Cerebellar nuclear complex (tissue), 1 donor: ENCODE results near the gene KCTD21.

Source experiments
- DNase-seq, 2 experiments: peaks; one replicate each; lab custom pipeline; 2025; lab: John Stamatoyannopoulos, UW

The KCTD21 gene

DNA sequence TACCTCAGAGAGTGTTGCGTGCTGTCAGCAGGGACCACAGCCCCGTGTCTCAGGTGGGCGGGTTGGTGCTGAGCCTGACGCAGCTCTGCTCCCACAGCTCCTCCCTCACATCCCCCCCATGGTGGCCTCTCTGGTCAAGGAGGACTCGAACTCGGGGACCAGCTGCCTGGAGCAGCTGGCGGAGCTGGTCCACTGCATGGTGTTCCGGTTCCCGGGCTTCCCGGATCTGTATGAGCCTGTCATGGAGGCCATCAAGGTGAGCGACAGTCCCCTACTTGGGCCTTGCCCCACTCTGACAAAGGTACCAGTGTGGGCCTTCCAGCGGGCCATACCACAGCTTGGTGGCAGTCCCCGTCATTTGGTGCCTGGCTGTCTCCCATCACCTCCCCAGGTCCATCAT lies 12.1 kb upstream of the KCTD21 start:
- DNase-seq = no peak

DNA sequence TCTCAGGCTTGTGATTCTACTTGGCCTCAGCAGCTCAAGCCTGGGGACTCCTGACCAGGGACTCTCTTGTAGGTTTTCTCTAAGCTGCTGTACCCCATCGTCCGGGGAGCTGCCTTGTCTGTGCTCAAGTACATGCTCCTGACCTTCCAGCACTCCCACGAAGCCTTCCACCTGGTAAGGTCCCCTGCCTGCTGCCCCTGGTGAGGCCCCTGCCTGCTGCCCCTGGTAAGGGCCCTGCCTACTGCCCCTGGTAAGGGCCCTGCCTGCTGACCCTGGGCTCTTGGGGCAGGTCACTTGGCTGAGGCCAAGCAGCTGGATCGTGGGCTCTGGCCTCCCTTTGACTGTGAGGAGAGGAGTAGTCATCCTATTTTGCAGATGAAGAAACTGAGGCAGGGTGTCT lies 11.6 kb upstream of the KCTD21 start:
- no peak for DNase-seq

DNA sequence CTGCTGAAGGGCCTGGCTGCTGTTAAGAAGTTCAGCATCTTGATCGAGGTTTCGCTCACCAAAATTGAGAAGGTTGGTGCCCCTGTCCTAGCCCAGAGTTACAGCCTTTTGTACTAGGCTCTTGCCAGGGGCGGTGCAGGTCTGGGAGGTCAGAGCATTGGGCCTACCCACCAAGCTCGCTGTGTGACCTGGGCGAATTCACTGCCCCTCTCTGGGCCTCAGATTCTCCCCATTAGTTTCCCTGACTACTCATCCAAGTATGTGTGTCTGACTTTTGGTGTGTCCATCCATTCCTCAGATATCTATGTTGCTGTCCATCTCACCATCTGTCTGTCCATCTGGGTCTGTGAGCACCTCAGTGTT lies 11.2 kb upstream of the KCTD21 start:
- DNase-seq = no peak

DNA sequence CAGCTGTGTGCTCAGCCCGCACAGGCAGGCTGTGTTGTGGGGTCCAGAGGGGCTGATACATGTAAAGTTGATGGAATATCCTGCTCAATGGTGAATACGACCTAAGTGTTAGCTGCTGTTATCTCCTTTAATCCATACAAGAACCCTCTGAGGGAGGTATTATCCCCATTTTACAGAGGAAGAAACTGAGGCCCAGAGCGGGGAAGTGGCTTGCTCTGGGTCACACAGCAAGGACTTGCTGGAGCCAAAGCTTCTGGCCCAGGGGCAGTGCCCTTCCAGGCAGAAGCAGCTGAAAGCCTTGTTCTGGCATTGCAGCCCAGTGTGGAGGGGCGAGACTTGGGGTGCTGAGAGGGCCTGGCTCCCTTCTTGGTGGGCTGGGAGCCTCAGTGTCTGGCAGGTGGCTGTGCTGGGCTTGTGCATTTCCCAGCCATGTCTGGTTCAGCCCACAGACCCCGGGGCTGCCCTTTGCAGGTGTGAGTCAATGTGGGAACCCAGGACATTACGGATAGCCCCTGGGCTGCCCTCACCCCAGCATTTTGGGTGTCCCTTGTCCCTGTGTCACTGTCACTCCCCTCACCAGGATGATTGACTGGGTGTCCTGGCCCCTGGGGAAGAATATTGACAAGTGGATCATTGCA lies 10.7 kb upstream of the KCTD21 start:
- DNase-seq = no peak

DNA sequence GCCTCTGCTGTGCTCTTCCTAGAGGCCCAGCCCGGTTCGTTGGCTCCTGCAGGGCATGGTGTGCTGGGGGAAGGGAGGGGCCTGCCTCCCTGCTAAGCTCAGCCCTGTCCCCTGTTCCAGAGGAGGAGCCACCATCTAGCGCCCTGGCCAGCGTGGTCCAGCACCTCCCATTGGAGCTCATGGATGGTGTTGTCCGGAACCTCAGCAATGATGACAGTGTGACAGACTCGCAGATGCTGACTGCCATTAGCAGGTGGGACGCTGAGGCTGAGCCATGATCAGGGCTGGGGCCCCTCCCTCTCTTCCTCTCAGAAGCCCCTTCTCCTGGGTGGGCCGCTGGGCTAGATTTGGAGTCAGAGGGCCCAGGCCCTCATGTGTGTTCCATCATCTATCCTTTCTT lies 9.4 kb upstream of the KCTD21 start:
- DNase-seq = no peak

DNA sequence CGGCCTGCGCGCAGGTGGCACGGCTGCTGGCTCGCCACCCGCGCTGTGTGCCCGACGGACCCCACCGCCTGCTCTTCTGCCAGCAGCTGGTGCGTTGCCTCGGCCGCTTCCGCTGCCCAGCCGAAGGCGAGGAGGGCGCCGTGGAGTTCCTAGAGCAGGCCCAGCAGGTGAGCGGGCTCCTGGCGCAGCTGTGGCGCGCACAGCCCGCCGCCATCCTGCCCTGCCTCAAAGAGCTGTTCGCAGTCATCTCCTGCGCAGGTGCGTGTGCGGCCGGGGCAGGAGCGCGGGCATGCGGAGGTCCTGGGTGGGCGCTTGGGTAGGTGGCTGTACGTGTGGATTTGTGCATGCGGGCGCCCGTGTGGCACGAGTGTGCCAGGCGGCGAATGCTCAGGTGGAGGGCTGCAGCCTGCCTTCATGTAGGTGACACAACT lies 8.2 kb upstream of the KCTD21 start:
- no peak for DNase-seq

DNA sequence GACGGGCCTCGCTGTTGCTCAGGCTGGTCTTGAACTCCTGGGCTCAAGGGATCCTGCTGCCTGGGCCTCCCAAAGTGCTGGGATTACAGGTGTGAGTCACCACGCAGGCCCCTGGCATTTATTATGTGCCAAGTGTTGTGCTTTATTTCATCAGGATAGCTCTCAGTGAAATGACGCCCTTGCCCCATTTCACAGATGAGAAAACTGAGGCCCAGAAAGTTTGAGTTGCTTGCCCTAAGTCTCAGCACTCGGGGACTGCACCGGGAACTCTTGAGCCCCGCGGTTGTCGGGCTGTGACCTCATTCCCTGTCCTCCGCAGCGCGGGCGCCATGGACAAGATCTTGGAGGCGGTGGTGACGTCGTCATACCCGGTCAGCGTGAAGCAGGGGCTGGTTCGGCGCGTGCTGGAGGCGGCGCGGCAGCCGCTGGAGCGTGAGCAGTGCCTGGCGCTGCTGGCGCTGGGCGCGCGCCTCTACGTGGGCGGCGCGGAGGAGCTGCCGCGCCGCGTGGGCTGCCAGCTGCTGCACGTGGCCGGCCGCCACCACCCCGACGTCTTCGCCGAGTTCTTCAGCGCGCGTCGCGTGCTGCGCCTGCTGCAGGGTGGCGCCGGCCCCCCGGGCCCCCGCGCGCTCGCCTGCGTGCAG lies 7.6 kb upstream of the KCTD21 start:
- no peak for DNase-seq

DNA sequence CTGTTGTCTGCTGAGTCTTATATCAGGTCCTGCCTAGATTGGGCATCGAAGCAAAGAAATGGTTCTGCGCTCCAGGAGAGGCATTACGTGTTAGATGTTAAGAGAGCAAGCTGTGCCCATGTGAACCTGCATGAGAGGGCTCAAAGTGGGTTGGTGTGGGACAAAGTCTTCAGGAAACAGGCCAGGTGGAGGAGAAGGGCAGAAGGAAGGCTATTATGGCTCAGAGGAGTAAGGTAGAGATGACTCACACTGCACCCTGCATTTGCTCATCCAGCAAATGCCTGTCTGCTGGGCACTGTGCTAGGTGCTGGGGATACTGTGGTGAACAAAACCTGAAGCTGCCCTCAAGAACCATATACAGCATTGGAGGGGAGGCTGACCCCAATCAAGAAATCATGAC lies 6.1 kb upstream of the KCTD21 start:
- no peak for DNase-seq

DNA sequence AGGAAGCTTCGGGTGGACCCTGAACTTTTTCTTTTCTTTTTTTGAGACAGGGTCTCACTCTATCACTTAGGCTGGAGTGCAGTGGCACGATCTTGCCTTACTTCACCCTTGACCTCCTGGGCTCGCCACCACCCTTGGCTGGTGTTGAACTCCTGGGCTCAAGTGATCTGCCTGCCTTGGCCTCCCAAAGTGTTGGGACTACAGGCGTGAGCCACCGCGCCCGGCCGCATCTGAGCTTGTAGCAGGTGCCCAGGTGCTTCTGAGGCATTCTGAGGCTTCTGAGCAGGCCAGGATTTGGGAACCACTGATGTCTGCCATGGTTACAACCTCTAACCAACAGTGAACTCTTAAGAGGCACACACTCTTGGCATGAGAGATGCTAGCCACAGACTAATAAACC lies 5.4 kb upstream of the KCTD21 start:
- no peak for DNase-seq

DNA sequence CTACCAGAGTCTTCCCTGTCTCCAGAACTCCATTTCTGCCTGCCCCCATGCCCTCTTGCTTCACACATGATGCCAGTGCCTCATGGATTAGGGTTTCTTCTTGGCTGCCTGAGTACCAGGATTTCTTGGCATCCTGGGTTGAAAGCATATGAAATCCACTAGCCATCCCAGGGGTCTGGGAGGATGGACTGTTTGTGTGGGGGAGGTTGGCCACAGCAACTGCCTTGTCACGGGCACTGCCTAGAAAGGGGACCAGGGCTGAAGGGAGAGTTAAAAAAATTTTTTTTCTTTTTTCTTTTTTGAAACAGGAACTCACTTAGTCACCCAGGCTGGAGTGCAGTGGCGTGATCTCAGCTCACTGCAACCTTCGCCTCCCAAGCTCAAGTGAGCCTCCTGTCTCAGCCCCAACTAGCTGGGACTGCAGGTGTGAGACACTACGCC lies 4.5 kb upstream of the KCTD21 start:
- DNase-seq = no peak

DNA sequence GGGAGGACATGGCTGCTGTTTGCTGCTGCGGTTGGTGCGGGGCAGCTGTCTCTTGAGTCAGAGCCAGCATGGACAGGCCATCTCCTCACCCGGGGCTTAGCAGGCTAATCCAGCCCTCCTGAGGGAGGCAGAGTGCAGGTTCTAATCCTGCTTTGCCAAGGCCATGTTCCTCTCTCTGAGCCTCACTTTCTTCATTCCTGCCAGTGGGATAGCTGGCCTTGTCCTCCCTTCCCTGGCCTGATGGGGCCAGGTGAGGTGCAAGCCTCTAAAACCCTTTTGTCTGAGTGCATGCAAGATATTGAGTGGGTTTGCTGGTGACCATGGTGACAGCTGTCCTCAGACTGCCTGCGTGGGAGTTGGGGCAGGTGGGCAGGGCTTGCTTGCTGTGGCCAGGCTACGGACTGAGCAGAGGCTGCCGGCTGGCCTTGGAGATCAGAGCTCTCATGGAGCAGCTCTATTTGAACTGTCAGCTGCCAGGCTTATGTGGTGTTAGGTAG lies 3.8 kb upstream of the KCTD21 start:
- DNase-seq = no peak

DNA sequence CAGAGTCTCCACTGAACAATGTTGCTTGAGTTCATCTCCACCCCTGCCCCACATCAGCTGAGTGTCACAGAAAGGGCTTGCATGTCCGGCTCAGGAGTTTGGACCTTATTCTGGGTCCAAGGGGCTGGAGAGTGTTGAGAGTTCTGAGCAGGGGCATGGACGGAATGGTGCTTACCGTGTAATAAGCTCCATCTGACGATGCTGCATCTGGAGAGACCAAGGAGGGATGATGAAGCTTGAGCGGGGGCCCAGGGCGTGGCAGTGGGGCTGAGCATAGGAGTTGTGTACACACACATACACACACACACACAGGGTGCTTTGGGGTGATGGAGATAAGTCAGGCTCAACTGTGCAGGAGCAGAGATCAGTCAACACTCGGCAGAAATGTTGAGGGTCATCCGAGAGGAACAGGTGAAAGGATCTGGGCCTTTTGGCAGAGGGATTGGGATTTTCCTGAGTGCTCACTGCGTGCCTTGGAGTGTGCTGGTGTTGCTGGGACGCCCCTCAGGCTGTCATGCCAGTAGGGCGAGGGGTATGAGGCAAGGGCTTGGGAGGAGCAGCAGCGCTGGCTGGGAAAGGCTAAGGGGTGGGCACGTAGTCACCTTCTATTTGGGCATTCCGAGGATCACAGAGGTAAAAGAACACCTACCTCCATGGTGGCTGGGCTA lies 2.6 kb upstream of the KCTD21 start:
- DNase-seq = no peak

DNA sequence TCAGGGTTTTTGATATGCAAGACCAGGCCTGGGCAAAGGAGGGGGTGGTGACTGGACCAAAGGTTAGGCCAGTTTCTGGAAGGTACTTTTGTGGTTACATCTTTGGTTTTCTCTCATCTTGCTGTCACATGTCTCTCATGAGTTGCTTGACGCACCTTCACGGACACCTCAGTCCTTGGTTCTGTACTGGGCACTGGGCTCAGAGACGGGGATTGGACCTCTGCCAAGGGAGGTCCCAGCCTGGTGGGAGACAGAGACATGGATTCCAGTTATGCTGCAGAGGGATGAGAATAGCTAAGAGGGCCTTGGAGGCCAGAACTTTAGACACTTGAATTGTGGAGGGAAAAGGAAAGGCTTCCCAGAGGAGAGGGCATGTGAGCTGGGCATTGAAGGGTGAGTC lies 1.9 kb upstream of the KCTD21 start:
- DNase-seq = no peak

DNA sequence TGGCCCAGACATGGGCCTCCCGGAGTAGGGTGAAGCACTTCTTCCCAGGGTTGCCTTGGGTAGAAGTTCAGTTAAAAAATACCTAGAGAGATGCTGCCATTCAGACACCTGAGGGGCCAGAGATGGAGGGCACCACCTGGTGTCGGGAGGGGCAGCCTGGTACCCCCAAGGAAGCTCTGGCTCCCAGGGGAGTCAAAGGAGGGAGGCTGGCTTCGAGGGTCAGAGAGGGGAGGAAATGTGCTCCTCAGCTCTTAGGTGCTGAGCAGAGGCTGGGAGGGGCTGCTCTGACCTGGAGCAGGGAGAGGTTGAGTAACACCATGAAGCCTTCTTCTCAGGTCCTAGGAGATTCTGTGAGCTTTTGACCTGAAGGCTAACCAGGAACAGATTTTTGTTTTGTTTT lies 1.4 kb upstream of the KCTD21 start:
- no peak for DNase-seq

DNA sequence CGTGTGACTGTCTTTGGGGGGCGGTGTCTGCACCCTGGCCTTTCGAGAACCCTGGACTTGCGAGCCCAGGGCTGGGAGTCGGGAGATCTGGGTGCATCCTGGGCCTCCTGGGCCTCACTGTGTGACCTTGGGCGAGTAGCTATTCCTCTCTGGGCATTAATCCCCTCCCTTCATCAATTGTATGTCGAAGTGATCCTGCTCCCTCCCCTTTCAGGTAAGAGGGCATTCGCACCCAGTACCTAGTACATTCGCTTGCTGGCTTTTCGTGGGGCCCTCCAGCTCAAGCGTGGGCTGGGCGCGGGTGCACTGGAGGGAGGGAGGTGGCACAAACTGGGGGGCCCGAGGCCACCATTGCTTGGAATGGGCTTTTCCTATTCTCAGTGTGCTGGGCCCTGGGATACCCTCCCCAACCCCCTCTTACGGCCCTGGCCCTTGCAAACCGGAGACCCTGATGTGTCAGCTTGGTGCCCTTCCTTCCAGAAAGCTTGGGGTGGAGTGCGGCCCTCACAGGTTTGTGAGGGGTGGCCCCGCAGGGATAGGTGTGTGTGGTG lies 823 bp upstream of the KCTD21 start:
- no peak for DNase-seq

DNA sequence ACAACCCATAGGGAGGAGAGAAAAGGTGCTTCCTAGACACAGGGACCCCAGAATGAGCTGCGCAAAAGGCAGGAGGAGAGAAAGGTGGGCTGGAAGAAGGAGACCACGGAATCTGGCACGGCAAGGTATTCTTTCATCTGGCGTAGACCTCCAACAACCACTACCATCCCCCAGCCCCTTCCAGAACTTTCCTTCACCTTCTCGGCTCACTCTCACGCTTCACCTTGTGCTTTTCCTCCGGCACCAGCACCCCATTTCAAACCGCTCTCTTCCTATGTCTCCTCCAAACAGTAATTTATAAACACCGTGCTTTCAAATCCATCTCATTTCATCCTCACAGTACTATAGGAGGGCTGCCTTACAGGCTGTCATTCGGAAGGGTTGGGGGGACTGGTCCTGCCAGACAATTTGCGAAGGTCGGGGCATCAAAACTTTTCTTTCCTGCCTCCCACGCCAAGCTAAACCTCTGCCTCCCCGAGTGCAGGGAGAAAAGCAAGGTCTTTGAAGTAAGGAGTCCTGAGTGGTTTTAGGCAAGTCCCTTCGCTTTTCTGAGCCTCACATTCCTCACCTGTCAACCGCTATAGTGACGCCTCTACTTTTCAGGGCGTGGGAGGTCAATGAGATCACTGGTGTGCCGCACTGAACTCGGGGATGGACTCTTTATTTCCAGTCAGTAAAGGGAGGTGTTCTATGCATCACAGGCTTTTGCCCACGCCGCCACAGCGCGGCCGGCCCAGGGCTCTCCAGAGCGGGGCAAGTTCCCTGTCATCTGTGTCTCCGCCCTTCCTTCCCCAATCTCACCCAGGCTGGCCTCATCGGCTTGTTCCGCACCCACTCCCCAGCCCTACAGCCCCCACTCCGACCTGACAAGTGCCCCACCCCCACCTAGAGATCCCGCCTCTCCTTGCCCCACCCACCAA lies 800 bp downstream of the KCTD21 start:
- DNase-seq = no peak

DNA sequence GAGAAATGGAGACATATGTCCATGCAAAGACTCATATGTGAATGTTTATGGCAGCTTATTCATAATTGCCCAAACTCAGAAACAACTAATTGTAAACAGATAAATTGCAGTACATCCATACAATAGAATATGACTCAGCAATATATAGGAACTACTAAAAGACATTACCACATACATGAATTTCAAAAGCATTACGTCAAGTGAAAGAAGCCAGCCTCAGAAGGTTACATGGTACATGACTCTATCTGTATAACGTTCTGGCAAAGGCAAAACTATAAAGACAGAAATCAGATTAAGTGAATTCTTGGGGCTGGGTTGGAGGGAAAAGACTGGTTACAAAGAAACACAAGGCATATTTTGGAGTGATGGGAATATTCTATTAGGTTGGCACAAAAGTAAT lies 7.2 kb downstream of the KCTD21 start:
- DNase-seq = no peak

DNA sequence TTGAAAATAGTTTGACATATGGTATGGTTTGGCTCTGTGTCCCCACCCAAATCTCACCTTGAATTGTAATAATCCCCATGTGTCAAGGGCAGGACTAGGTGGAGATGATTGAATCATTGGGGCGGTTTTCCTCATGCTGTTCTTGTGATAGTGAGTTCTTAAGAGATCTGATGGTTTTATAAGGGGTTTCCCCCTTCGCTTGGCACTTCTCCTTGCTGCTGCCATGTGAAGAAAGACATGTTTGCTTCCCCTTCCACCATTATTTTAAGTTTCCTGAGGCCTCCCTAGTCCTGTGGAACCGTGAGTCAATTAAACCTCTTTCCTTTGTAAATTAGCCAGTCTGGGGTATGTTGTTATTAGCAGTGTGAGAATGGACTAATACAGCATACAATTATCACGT lies 7.7 kb downstream of the KCTD21 start:
- DNase-seq = no peak

DNA sequence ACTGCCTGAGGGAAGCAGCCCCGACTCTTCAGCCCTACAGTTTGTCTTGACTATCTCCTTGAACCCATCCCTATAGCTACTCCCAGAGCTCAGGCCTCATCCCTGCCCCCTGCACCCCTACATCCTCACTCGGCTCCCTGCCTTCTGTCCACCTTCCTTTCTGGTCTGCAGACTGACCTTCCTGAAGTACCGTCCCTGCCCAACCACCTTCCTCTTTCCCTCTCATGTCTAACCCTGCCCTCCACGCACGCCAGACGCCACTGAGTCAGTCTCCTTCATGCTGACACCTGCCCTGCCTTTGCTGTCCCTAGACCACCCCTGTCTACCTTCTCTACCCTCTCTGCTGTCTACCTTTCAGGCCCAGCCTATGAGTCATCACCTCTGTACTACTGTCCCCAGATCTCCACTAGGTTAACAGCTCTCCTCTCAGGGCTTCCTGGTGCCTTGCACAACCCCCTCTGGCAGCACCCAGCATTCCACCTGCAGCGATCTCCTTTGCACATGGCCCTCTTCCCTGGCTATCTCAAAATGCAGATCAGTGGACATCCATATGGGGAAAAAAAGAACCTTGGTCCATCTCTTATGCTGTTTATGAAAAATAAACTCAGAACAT lies 8.9 kb downstream of the KCTD21 start:
- no peak for DNase-seq

DNA sequence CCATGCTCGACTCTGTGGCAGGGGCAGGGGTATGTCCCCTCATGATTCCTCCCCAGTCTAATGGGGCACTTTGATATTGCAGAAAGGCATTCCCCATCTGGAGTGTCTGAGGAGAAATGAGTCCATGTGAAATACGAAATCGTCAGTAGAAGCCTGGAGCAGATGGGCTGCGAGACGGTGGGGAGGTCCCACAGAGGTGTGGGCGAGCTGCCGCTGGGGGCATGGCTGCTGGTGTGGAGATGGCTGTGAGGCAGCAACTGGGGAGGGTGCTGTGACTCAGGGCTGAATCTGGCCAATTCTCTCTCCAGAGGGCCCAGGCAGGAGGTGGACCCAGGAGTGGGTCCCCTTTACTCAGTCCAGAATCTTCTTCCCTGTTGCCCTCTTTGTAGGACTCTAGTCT lies 11.2 kb downstream of the KCTD21 start:
- DNase-seq = no peak

DNA sequence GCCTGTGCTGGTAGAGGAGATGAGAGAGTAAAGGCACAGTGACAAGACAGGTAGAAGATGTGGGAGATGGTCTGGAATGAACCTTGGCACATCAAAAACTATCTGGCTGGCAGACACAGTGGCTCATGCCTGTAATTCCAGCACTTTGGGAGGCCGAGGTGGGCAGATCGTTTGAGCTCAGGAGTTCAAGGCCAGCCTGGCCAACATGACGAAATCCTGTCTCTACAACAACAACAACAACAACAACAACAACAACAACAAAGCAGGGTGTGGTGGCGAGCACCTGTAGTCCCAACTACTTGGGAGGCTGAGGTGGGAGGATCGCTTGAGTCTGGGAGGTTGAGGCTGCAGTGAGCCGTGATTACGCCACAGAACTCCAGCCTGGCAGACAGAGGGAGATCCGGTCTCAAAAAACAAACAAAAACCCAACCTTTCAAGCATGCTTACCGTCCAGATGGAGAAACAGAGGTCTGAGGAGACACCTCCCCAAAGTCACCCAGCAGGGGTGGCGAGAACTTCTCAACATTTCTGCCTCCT lies 11.8 kb downstream of the KCTD21 start:
- no peak for DNase-seq
